Measurements from ENCODE around the gene SCFD2. TPM values are rescaled to one million over a fixed set of nuclear protein-coding genes. Genes with fewer than 3 reads are reported as not detected.
"Not testable (repeated sequence)": the region's sequence is repeated elsewhere in the genome, so short reads cannot be mapped to it uniquely, and the experiment has no call there.

The SCFD2 gene
- polyA plus RNA-seq, 12 donors = 10.3 to 13.4 (median 11.6) TPM; not detected in 1

DNA sequence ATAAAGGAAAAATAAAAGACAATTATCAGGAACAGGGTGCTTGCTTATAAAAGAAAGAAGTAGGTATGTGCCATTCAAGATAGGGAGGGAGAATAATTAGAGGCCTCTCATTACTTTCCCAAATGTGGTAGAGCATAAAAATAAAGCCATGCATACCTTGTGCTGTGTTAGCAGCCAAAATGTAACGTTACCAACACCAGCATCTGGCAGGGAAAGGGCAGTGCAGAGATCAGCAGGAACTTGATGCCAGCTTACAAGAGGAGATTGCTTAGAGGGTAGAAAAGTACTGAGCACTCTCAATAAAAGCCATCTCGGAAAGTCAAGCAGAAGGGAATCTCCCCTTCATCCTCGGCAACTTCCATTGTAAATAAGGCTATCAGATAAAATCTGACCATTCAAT, 308.2 kb downstream of the SCFD2 start:
- DNase-seq = no peak

GRCh38 chr4:53057108-53057507, 308.8 kb downstream of the SCFD2 start:
- not testable (repeated sequence) for DNase-seq

DNA sequence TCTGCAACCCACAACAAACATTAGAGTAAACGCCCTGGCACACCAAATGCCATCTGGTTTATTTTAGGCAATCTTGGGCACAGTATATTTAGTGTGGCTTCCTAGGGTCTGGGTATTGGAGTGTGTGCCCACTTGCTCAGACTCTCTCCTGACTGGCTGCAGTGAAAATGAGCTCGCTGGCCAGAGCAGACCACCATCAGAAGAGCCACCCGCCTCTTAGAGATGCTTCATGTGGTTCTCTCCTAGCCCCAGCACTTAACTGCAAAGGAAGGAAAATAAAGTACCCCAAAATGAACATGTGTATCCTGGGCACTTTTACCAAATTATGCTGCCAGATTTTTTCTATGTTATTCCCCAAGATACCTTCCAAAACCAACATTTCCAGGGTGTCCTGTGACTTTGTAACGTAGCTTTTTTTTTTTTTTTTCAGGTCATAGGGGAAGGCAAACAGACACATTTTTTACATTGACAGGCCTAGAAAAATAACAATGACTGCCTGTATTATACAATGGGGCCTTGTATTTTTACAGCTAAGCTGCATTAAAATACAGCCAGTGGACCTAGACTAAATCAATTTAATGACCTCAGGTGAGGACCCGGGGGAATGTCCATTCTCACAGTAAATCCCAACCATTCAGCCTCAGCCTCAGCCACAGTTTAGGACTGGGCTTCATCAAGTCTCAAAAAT, 310.0 kb downstream of the SCFD2 start:
- DNase-seq = no peak

GRCh38 chr4:53055274-53055673, 310.6 kb downstream of the SCFD2 start:
- DNase-seq = no peak

DNA sequence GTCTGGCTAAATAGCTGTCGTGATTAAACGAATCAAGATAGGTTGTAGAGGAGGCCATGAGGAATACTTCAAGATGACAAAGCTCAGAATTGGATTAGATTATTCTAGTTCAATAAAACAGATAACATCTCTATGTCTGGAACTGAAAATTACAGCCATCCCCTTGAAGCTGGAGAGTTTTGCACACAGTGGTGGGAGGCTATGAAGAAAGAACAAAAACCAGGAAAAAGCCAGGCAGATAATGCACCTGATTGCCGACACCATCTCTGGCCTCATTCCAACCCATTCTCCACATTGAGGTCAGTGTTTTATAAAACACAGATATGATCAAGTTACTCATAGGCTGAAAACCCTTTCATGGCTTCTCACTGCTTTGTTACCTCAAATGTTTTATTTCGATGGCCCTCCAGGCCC, 315.5 kb downstream of the SCFD2 start:
- DNase-seq = no peak

- no peak for DNase-seq
These were observed 316.3 kb downstream of the SCFD2 start for GRCh38 chr4:53049528-53049927.

DNA sequence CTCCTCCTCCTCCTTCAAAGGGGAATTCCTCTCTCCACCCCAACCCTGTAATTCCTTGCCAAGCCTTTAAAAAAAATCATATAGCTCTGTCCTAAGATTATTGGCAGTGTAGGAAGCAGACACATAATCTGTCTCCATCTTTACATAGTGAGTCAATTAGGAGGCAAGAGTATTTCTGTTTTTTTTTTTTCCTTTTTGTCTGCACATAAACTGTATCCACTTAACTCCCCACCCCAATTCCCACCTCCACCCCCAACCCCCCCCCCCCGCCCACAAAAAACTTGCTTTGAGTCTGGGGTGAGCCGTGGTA, 321.3 kb downstream of the SCFD2 start:
- no peak for DNase-seq

- no peak for DNase-seq
These were observed 321.8 kb downstream of the SCFD2 start for GRCh38 chr4:53043891-53044650.

DNA sequence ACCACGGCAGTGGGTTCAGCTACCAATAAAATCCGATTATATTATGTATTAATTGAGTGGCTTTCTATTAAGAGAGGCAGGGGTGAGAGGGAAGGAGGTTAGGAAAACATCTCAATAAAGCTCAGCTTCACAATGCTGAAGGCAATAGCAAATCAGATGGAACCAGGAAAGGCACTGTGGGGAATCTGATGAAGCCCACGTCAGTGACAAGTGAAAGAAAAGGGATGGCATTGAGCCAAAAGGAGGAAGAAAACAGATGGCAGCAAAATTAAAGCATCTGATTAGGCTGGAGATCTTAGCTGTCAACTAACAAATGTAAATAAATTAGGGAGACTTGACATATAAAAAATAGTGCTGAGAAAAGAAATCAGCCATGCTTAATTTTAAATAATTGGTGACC, 322.8 kb downstream of the SCFD2 start:
- no peak for DNase-seq

- DNase-seq = no peak
These were observed 325.0 kb downstream of the SCFD2 start for GRCh38 chr4:53040851-53041250.

DNA sequence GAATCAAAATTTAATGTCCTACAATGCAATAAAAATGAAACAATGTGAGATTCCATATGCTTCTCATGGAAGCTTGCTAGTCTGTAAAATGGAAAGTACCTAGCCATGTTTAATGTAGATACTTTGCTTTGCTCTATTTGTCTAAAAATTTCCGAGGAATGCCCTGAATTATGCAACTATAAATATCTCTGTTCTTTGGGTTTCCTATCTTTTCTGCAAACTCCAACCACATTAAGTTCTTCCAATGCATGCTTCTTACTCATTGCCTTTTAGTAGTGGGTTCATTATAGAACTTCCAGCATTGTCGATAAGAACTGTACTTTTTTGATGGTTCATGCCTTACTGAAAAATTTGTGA, 325.4 kb downstream of the SCFD2 start:
- no peak for DNase-seq

DNA sequence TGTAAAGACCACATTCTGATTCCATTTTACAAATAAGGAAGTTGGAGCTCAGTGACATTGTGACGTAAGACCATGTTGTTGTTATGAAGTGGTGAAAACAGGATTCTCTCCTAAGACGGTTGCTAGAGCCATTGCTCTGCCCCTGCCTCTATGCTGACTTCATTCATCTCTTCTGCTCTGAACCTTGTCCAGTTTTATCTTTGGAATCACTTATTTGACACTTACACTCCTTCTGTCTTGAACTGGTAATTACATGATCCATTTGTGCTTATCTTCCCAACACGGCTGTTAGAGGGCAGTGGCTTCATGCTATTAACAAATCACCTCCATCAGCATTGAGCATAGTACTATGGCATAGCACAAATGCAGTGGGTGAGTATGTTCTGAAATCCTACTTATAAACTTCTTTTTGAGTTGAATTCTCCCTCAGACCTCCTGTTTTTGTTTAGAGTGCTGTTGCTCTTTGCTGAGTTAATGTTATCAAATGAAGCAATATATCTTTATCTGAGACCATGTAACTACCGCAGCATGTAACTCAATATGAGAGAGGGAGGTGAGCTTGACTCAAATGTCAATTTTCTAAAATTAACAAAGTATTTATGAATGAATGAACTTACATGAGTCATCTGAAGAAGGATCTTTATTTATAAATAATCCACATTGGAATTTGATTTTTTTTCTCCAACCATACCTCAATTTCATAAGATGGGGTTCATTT, 326.0 kb downstream of the SCFD2 start:
- DNase-seq = no peak

GRCh38 chr4:53037892-53038291, 328.0 kb downstream of the SCFD2 start:
- DNase-seq = no peak

DNA sequence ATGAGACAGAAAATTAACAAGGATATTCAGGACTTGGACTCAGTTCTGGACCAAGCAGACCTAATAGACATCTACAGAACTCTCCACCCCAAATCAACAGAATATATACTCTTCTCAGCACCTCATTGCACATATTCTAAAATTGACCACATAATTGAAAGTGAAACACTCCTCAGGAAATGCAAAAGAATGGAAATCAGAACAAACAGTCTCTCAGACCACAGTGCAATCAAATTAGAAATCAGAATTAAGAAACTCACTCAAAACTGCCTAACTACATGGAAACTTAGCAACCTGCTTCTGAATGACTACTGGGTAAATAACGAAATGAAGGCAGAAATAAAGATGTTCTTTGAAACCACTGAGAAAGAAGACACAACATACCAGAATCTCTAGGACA, 333.0 kb downstream of the SCFD2 start:
- DNase-seq = not testable (repeated sequence)

DNA sequence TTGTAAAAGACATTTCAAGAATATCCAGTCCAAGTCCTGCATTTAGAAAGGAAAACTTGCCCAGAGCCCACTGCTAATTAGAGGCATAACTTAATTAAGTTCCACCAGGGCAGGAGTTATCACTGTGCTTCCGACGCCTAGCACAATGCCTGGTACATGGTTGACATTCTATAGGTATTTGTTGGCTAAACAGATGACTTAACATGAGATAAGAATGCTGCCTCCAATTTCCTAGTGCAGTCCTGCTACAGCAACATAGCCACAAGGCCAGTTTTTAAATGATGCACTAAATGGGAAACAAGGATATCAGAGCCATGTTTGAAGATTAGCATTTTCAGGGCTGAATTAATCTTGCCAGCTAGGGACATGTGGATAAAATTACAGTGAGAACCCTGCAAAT, 339.6 kb downstream of the SCFD2 start:
- DNase-seq = no peak

DNA sequence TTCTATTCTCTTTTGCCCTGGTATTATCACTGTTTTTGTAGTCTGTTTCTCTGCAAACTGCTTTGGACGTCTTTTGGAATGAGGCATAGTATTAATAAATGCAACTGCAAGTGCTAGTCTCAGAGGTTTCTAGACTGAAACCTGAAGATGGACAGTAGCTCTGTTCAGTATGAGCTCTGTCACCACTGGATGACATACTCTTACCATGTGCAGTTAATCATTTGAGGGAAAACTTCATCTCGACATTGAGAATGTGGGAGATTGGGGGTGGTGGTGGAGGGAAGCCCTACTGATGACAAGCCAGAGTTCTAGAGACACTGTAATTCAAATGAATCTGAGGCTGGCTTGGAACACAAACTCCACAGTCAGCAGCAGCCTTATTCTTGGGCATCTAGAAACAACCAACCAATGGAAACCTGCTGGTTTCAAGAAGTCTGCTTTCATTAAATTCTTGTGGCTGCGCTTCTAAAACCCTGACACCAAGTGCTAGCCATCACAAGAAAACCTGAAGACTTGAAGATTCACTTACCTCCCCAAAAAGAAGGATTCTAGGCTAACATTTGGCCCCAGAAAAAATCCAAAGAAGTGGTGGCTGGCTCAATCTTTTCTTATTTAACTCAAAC, 342.1 kb downstream of the SCFD2 start:
- no peak for DNase-seq

DNA sequence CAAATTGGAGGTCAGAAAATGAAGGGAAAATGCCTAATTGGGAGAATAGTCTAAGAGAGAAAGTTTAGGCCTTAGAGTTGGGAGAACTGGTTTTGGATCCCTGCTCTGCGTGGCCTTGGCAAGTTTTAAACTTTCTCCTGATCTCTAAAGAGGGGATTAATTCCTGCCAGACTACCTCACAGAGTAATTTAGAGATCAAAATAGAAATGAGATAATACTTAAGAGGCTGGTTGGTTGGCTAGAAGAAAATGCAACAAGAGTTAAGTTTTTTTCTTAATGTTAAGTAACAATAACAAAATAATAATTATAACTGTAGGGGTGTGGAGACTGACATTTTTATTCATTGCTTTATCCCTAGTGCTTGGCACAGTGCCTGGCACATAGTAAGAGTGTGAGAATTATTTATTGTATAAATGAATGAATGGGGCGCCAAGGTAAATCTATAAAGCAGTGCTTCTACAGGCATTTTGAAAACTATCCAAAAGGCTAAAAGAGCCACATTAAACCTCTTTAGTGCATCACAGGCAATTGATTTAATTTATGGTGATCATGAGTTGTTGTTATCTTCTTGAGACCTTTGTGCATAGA, 343.3 kb downstream of the SCFD2 start:
- no peak for DNase-seq

- peak; percentile 22 for DNase-seq
These were observed 343.9 kb downstream of the SCFD2 start for GRCh38 chr4:53021754-53022512.

DNA sequence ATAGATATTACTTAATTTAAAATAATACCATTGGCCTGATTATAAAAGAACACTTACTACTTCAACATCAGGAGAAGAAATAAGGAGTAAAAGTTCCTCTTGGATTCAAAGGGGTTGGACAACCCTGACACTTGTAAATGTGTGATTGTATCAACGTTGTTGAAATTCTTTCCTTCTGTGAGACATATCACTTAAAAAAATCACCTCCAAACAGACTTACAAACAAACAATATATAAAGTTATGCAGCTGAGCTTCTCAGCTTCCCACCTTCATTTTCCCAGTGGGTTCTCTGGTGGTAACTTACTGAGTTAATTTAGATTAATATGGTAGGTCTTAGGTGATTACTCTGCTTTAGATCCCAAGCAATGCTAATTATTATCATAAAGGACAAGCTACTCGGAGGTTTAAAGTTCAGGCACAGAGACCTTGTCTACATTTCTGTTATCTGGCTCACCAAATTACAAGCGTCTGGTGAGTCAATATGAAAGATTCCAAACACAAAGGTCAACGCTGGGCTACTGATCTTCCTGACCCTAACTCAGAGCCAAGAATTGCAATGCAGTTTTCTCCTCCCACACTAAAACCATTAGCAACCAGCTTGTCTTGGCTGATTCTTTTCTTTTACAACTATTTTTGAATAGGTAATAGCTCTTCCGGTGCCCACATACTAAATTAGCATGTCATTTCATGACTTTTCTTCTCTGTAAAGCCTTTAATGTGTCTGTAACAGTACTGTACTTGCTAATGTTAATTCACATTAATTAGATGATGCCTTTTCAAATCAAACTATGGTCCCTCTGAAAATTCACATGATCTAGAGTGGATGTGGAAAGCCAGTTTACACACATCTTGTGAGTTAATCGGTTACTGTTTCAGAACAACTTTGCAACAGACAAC, 346.1 kb downstream of the SCFD2 start:
- no peak for DNase-seq

- DNase-seq = no peak
These were observed 347.4 kb downstream of the SCFD2 start for GRCh38 chr4:53018471-53018870.

All from muscle of arm (tissue), 12 donors.